K562 (cell line): ENCODE data around the gene SULT1A2. TPM values are rescaled to one million over a fixed set of nuclear protein-coding genes. Genes with fewer than 3 reads are reported as not detected.

Experiments
- AFF4 ChIP-seq: sonication (generic); formaldehyde crosslinking; IDR thresholded peaks from 2 replicates; pipeline ENCODE4 v1.8.0; 2023; ENCODE audit warnings: mild to moderate bottlenecking, missing genetic modification reagents
- FOXP1 ChIP-seq: sonication (generic); formaldehyde crosslinking; IDR thresholded peaks from 2 replicates; pipeline ENCODE4 v1.8.0; 2022; ENCODE audit warnings: mild to moderate bottlenecking, missing genetic modification reagents
- GABPB1 ChIP-seq: sonication (generic); formaldehyde crosslinking; IDR thresholded peaks from 2 replicates; pipeline ENCODE4 v1.8.0; 2022; ENCODE audit warnings: mild to moderate bottlenecking, missing genetic modification reagents
- JUN ChIP-seq, 2 experiments: sonication (generic) in 1 of 2; formaldehyde crosslinking in 1 of 2; IDR thresholded peaks; 2 replicates each; pipeline versions ENCODE4 v1.6.1 to v1.8.0; 2012 to 2022; ENCODE audit warnings: borderline replicate concordance in 2 of 2, mild to moderate bottlenecking in 2 of 2, improper control_type of control experiment in 1 of 2, low read depth in 1 of 2, low read length in 1 of 2, missing genetic modification reagents in 1 of 2
- KLF6 ChIP-seq: fragments of 250-450 bp; sonication (Bioruptor Pico); IDR thresholded peaks from 2 replicates; pipeline ENCODE4 v1.4.0; 2020; ENCODE audit warnings: mild to moderate bottlenecking, moderate library complexity, borderline replicate concordance
- LARP7 ChIP-seq: fragments of 450-650 bp; IDR thresholded peaks from 2 replicates; pipeline ENCODE4 v1.6.1; 2016
- LCOR ChIP-seq: sonication (generic); formaldehyde crosslinking; IDR thresholded peaks from 2 replicates; pipeline ENCODE4 v1.8.0; 2022; ENCODE audit warnings: mild to moderate bottlenecking, missing genetic modification reagents
- MAX ChIP-seq: sonication (generic); formaldehyde crosslinking; IDR thresholded peaks from 2 replicates; pipeline ENCODE4 v1.9.0; 2022; ENCODE audit warnings: mild to moderate bottlenecking, missing genetic modification reagents
- NFIC ChIP-seq: fragments of 450-650 bp; IDR thresholded peaks from 2 replicates; pipeline ENCODE4 v1.6.1; 2017; ENCODE audit warnings: mild to moderate bottlenecking, inconsistent platforms
- PREB ChIP-seq: sonication (generic); formaldehyde crosslinking; IDR thresholded peaks from 2 replicates; pipeline ENCODE4 v1.8.1; 2023; ENCODE audit warnings: mild to moderate bottlenecking, missing genetic modification reagents
- PURB ChIP-seq: sonication (generic); formaldehyde crosslinking; IDR thresholded peaks from 2 replicates; pipeline ENCODE4 v1.9.0; 2021; ENCODE audit warnings: low read depth, mild to moderate bottlenecking, missing genetic modification reagents
- RAD51 ChIP-seq: fragments of 450-650 bp; IDR thresholded peaks from 2 replicates; pipeline ENCODE4 v1.7.1; 2016; ENCODE audit warnings: low read depth, mild to moderate bottlenecking, borderline replicate concordance
- SIX5 ChIP-seq, 2 experiments: IDR thresholded peaks; 2 replicates each; pipeline ENCODE4 v1.6.1; 2011; ENCODE audit warnings: low read length in 2 of 2, borderline replicate concordance in 1 of 2, low read depth in 1 of 2, mild to moderate bottlenecking in 1 of 2, moderate library complexity in 1 of 2; ENCODE audit not compliant: insufficient read depth in 1 of 2
- SMAD1 ChIP-seq: fragments of 150-350 bp; IDR thresholded peaks from 2 replicates; pipeline ENCODE4 v1.6.1; 2014; ENCODE audit warnings: low read length, low read depth; ENCODE audit not compliant: partially characterized antibody
- SMAD3 ChIP-seq: fragments of 450-650 bp; formaldehyde crosslinking; conservative IDR thresholded peaks from 2 replicates; pipeline ENCODE4 v1.4.0; 2020; ENCODE audit warnings: mild to moderate bottlenecking
- TBL1XR1 ChIP-seq, 2 experiments: IDR thresholded peaks; 2 replicates each; pipeline ENCODE4 v1.6.1; 2012; ENCODE audit warnings: improper control_type of control experiment in 2 of 2, low read length in 2 of 2, mild to moderate bottlenecking in 1 of 2
- XRCC5 ChIP-seq: fragments of 200-400 bp; formaldehyde crosslinking; IDR thresholded peaks from 2 replicates; pipeline ENCODE4 v1.6.1; 2017; ENCODE audit warnings: low read depth, mild to moderate bottlenecking, low read length
- ZFPM2 ChIP-seq: fragments of 250-450 bp; sonication (Bioruptor Pico); IDR thresholded peaks from 2 replicates; pipeline ENCODE4 v1.5.1; 2022; ENCODE audit warnings: mild to moderate bottlenecking
- ZNF644 ChIP-seq: fragments of 200-800 bp; sonication (Bioruptor generic); IDR thresholded peaks from 2 replicates; pipeline ENCODE4 v1.6.1; 2016; ENCODE audit warnings: low read depth, missing genetic modification characterization, missing compliant biosample characterization
- ZNF77 ChIP-seq: fragments of 250-450 bp; sonication (Bioruptor Pico); IDR thresholded peaks from 2 replicates; pipeline ENCODE4 v1.5.0; 2020
- polyA plus RNA-seq, 8 experiments: library from polyadenylated mRNA; depleted of rRNA in 4 of 8; stranded (reverse) in 5 of 8; unstranded in 3 of 8; fragments of >200 nt; fragmentation: Nextera tagmentation in 2 of 8; fragmentation: Illumina TruSeq in 1 of 8; extraction: Ambion mirVana in 2 of 8; extraction: Trizol in 1 of 8; gene quantifications; 2 replicates each; pipeline versions ENCODE4 v1.2.1 to v1.2.3, GENCODE V29; 2011 to 2014; ENCODE audit warnings: inconsistent platforms in 1 of 8, missing spikeins in 1 of 8
- total RNA-seq, 7 experiments: library from RNA; depleted of rRNA in 6 of 7; stranded (reverse); fragments of >200 nt in 6 of 7; fragmentation: Illumina TruSeq in 2 of 7; extraction: Trizol in 2 of 7; gene quantifications; 2 replicates each; pipeline versions ENCODE4 v1.2.1 to v1.2.3, GENCODE V29; 2011 to 2021; ENCODE audit warnings: low replicate concordance in 1 of 7

Gene SULT1A2
- total and polyA plus RNA-seq, 9 of the 15 experiments (the other 6 are each of a cell fraction or from before 2014, with no cell fraction given), result 0.73 to 3.2 (median 1.7) TPM

GRCh38 chr16:28553776-28554633, 42.8 kb downstream of the SULT1A2 start, which contains the start of gene SGF29 (continued):
- TF ChIP-seq FOXP1 (CRISPR knock-in tag), result no peak; the same call in 1 of the 2 replicates
- TF ChIP-seq PURB (CRISPR knock-in tag), result no peak
- peak; percentile 90 for TF ChIP-seq MAX (CRISPR knock-in tag)
- no peak for TF ChIP-seq JUN (IDR thresholded peaks at IDR 0.05; ENCODE audit: borderline replicate concordance, low read depth, low read length)
- no peak for TF ChIP-seq JUN (CRISPR knock-in tag; IDR thresholded peaks at IDR 0.05; ENCODE audit: borderline replicate concordance)
- no peak for TF ChIP-seq SMAD1
- peak; percentile 45; the same call in 1 of the 2 replicates for TF ChIP-seq ZNF644 (tag)
- no peak for TF ChIP-seq ZFPM2
- TF ChIP-seq GABPB1 (CRISPR knock-in tag), result peak; percentile 74
- TF ChIP-seq LARP7, result no peak
- TF ChIP-seq ZNF77 (CRISPR knock-in tag), result no peak
- TF ChIP-seq LCOR (CRISPR knock-in tag), result peak; percentile 56; the same call in 1 of the 2 replicates
- TF ChIP-seq RAD51, result no peak
- 0 out of 4 replicates have a peak, but pooled peaks of 1 of the 2 experiments have one; percentile 37 for TF ChIP-seq TBL1XR1 (IDR thresholded peaks at IDR 0.05; ENCODE audit: low read length in 2 of 2)
- 0 out of 2 replicates have a peak, but pooled peaks have one; percentile 57 for TF ChIP-seq AFF4
- TF ChIP-seq KLF6 (CRISPR knock-in tag), result peak; percentile 38; the same call in 1 of the 2 replicates
- TF ChIP-seq NFIC, result peak; percentile 92
- TF ChIP-seq SIX5 (IDR thresholded peaks at IDR 0.05; ENCODE audit: borderline replicate concordance in 1 of 2, insufficient read depth in 1 of 2, low read depth in 1 of 2, low read length in 2 of 2), result peak; percentile 67
- 0 out of 2 replicates have a peak, but pooled peaks have one; percentile 70 for TF ChIP-seq PREB (CRISPR knock-in tag)
- TF ChIP-seq SMAD3 (CRISPR knock-in tag), result 0 out of 2 replicates have a peak, but pooled peaks have one; percentile 46
- TF ChIP-seq XRCC5, result 0 out of 2 replicates have a peak, but pooled peaks have one; percentile 76
